GM12878 (cell line): Measurements from ENCODE around the gene CCSER2. TPM values are rescaled to one million over a fixed set of nuclear protein-coding genes. Genes with fewer than 3 reads are reported as not detected.

Source experiments
- ATAC-seq: fragments of 200-7000 bp; cut with Tn5 transposase; 3 replicates; pipeline ENCODE4 v1.9.1; 2020; ENCODE audit warnings: mild to moderate bottlenecking, moderate library complexity
- BruUV-seq: library from RNA; stranded (reverse); fragments of 400-500 nt; replicated peaks from 2 replicates; lab custom pipeline; 2021; lab: Mats Ljungman, UMichigan
- CTCF ChIA-PET: fragments of 300-600 bp; sonication (Branson Sonifier 250); formaldehyde crosslinking; extraction: SDS; loops from one replicate; lab custom pipeline; 2021; ENCODE audit warnings: inconsistent platforms; lab: Yijun Ruan, JAX
- POLR2A ChIA-PET: fragments of 350-600 bp; formaldehyde crosslinking; extraction: SDS; loops from one replicate; lab custom pipeline; 2021; ENCODE audit warnings: inconsistent platforms; lab: Charles Lee
- RAD21 ChIA-PET: fragments of 300-600 bp; sonication (Branson Sonifier 250); formaldehyde crosslinking; loops from one replicate; lab custom pipeline; 2023; ENCODE audit warnings: antibody characterized with exemption; ENCODE audit not compliant: unreplicated experiment; lab: Charles Lee
- SMC1A ChIA-PET: fragments of 300-600 bp; sonication (Branson Sonifier 250); formaldehyde crosslinking; loops from one replicate; lab custom pipeline; 2023; ENCODE audit not compliant: unreplicated experiment, uncharacterized antibody; lab: Charles Lee
- DNase-seq: peaks from one replicate; pipeline ENCODE4 v3.0.0-alpha.2; 2011; ENCODE audit warnings: low read depth, low spot score
- FAIRE-seq: peaks from 3 replicates; lab custom pipeline; 2011; peaks lifted over from hg19 to GRCh38; lab: Jason Lieb, UNC
- H2AFZ ChIP-seq: 2 replicates; pipeline ENCODE4 v1.6.0; 2011; ENCODE audit warnings: low read depth, low read length, control low read depth; ENCODE audit not compliant: control insufficient read depth
- H3K27ac ChIP-seq: 2 replicates; pipeline ENCODE4 v1.5.1; 2011; ENCODE audit warnings: control low read depth; ENCODE audit not compliant: control insufficient read depth, insufficient read depth
- H3K27me3 ChIP-seq, 2 experiments: replicated peaks in 1 of 2; 2 replicates each; pipeline versions ENCODE4 v1.6.0 to v1.6.1; 2011; ENCODE audit warnings: low read length in 1 of 2; ENCODE audit not compliant: control insufficient read depth in 2 of 2, insufficient read depth in 2 of 2
- H3K36me3 ChIP-seq, 2 experiments: 2 replicates each; pipeline ENCODE4 v1.5.1; 2011; ENCODE audit warnings: low read length in 1 of 2; ENCODE audit not compliant: control insufficient read depth in 2 of 2, insufficient read depth in 2 of 2
- H3K4me1 ChIP-seq: 2 replicates; pipeline ENCODE4 v1.6.1; 2011; ENCODE audit warnings: mild to moderate bottlenecking, low read length, moderate library complexity, mixed read lengths; ENCODE audit not compliant: control insufficient read depth, insufficient read depth
- H3K4me2 ChIP-seq: 2 replicates; pipeline ENCODE4 v1.6.0; 2011; ENCODE audit warnings: control low read depth; ENCODE audit not compliant: control insufficient read depth, insufficient read depth
- H3K4me3 ChIP-seq: fragments of 200-600 bp; sonication (generic); 2 replicates; pipeline ENCODE4 v1.5.1; 2016
- H3K79me2 ChIP-seq: 2 replicates; pipeline ENCODE4 v1.6.0; 2011; ENCODE audit warnings: low read length; ENCODE audit not compliant: control insufficient read depth, insufficient read depth
- H3K9ac ChIP-seq: 2 replicates; pipeline ENCODE4 v1.8.0; 2011; ENCODE audit warnings: low read length, control low read depth, mixed read lengths; ENCODE audit not compliant: control insufficient read depth, insufficient read depth
- H3K9me3 ChIP-seq: replicated peaks from 3 replicates; pipeline ENCODE4 v1.5.1; 2011; ENCODE audit warnings: mild to moderate bottlenecking, low read length; ENCODE audit not compliant: control insufficient read depth, insufficient read depth
- H4K20me1 ChIP-seq: 2 replicates; pipeline ENCODE4 v1.6.0; 2011; ENCODE audit not compliant: control insufficient read depth, insufficient read depth
- BCL11A ChIP-seq: IDR thresholded peaks from 2 replicates; pipeline ENCODE4 v1.6.1; 2011; ENCODE audit warnings: low read depth, low read length
- CHD2 ChIP-seq: IDR thresholded peaks from 2 replicates; pipeline ENCODE4 v1.6.1; 2011; ENCODE audit warnings: low read depth, low read length, improper control_type of control experiment, borderline replicate concordance
- EED ChIP-seq: sonication (generic); IDR thresholded peaks from 2 replicates; pipeline ENCODE4 v1.6.1; 2016; ENCODE audit warnings: antibody characterized with exemption, low read depth
- HDAC6 ChIP-seq: fragments of 200-600 bp; sonication (generic); IDR thresholded peaks from one replicate; pipeline ENCODE4 v1.8.0; 2017; ENCODE audit warnings: antibody characterized with exemption; ENCODE audit not compliant: unreplicated experiment
- PRDM15 ChIP-seq: fragments of 450-650 bp; formaldehyde crosslinking; IDR thresholded peaks from 2 replicates; pipeline ENCODE4 v1.4.0; 2020; ENCODE audit warnings: mild to moderate bottlenecking, moderate library complexity
- SUPT20H ChIP-seq: IDR thresholded peaks from 2 replicates; pipeline ENCODE4 v1.6.1; 2011; ENCODE audit warnings: low read depth, mild to moderate bottlenecking, low read length, moderate library complexity, borderline replicate concordance; ENCODE audit not compliant: control insufficient read depth
- TCF12 ChIP-seq: IDR thresholded peaks from 2 replicates; pipeline ENCODE4 v1.6.1; 2011; ENCODE audit warnings: low read depth, mild to moderate bottlenecking, low read length
- TCF7 ChIP-seq: IDR thresholded peaks from 2 replicates; pipeline ENCODE4 v1.6.1; 2014; ENCODE audit warnings: antibody characterized with exemption, borderline replicate concordance
- YBX1 ChIP-seq: fragments of 450-650 bp; IDR thresholded peaks from 2 replicates; pipeline ENCODE4 v1.6.1; 2016; ENCODE audit warnings: antibody characterized with exemption
- ZSCAN29 ChIP-seq: fragments of 450-650 bp; IDR thresholded peaks from 2 replicates; pipeline ENCODE4 v1.6.1; 2017; ENCODE audit warnings: mild to moderate bottlenecking, moderate library complexity
- WGBS: methylation state at CpG from one replicate; pipeline ENCODE4 v1.1.6; 2016; ENCODE audit warnings: low lambda C conversion rate; ENCODE audit not compliant: insufficient replicate concordance, insufficient coverage; ENCODE audit errors: missing lambda C conversion rate; 5-methylcytosine and 5-hydroxymethylcytosine counted together
- in situ Hi-C: fragments of 300-500 bp; cut with MboI; formaldehyde crosslinking; loops from 9 replicates; pipeline ENCODE4 v1.14.3; 2018; ENCODE audit warnings: mixed read lengths
- intact Hi-C: fragments of 100-400 bp; cut with micrococcal nuclease; formaldehyde crosslinking; loops from one replicate; pipeline ENCODE4 v1.14.2; 2022; ENCODE audit not compliant: unreplicated experiment
- polyA plus RNA-seq, 11 experiments: library from polyadenylated mRNA; depleted of rRNA in 4 of 11; unstranded in 6 of 11; stranded (reverse) in 5 of 11; fragments of >200 nt; fragmentation: Nextera tagmentation in 4 of 11; fragmentation: Illumina TruSeq in 1 of 11; extraction: Ambion mirVana in 4 of 11; extraction: Trizol in 1 of 11; gene quantifications; 1 replicate in 1 of 11; 2 replicates in 10 of 11; pipeline versions ENCODE4 v1.2.1 to v1.2.3, GENCODE V29; 2011 to 2016; ENCODE audit warnings: inconsistent platforms in 2 of 11, missing spikeins in 2 of 11, low read depth in 1 of 11
- total RNA-seq, 4 experiments: library from RNA; depleted of rRNA in 3 of 4; stranded (reverse); fragments of >200 nt in 3 of 4; fragmentation: Illumina TruSeq in 1 of 4; extraction: Trizol in 1 of 4; gene quantifications; 2 replicates each; pipeline versions ENCODE4 v1.2.1 to v1.2.3, GENCODE V29; 2013 to 2021
- TF ChIP-seq, protein P1 (sequence below): IDR thresholded peaks from 2 replicates; pipeline ENCODE4 v1.6.1; 2012; ENCODE audit warnings: low read length, inconsistent platforms
- TF ChIP-seq, protein P2 (sequence below): IDR thresholded peaks from 2 replicates; pipeline ENCODE4 v1.6.1; 2012; ENCODE audit warnings: low read depth, low read length, improper control_type of control experiment

Gene CCSER2
- total and polyA plus RNA-seq, 10 of the 15 experiments (the other 5 are each of a cell fraction or from before 2014, with no cell fraction given) = 4.7 to 18.8 (median 13.2) TPM

- TF ChIP-seq PRDM15 (CRISPR knock-in tag) (no peak), EED (no peak), ZSCAN29 (no peak), BCL11A (no peak), YBX1 (no peak)
- TF ChIP-seq, protein P1, sequence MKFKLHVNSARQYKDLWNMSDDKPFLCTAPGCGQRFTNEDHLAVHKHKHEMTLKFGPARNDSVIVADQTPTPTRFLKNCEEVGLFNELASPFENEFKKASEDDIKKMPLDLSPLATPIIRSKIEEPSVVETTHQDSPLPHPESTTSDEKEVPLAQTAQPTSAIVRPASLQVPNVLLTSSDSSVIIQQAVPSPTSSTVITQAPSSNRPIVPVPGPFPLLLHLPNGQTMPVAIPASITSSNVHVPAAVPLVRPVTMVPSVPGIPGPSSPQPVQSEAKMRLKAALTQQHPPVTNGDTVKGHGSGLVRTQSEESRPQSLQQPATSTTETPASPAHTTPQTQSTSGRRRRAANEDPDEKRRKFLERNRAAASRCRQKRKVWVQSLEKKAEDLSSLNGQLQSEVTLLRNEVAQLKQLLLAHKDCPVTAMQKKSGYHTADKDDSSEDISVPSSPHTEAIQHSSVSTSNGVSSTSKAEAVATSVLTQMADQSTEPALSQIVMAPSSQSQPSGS = no peak
Observed at GRCh38 chr10:84521013-84521412, 192.6 kb downstream of the CCSER2 start (continued).

GRCh38 chr10:84521468-84521867, 193.1 kb downstream of the CCSER2 start:
- DNase-seq (no peak), ATAC-seq (no peak), FAIRE-seq (no peak)
- WGBS = 80% methylated on average over 2 of the region's 2 CpGs
- H3K4me2 ChIP-seq = no peak overlapping the region
- in situ Hi-C loops (no loop called here), intact Hi-C loops (no loop called here)
- CTCF ChIA-PET = interaction anchor here (0.7 to 1.4 kb wide), 3 partner anchors 10 to 107 kb away, joined by 3 to 4 read pairs (median 3); no protein-coding TSS in a partner anchor
- no peak overlapping the region for H3K27ac ChIP-seq
- no peaks in the 10 kb centered on the region for H3K79me2 ChIP-seq
- no peaks in the 10 kb centered on the region; the same call in 2 of the 3 replicates for H3K9me3 ChIP-seq
- RAD21 ChIA-PET = no interaction called here
- POLR2A ChIA-PET = no interaction called here
- no peaks in the 10 kb centered on the region for H3K4me1 ChIP-seq
- H3K36me3 ChIP-seq = no peaks in the 10 kb centered on the region
- no peak overlapping the region for H2AFZ ChIP-seq
- SMC1A ChIA-PET = no interaction called here
- BruUV-seq = no TSS peak
- no peaks in the 10 kb centered on the region for H3K27me3 ChIP-seq
- no peaks in the 10 kb centered on the region for H4K20me1 ChIP-seq
- no peak overlapping the region for H3K4me3 ChIP-seq
- no peak overlapping the region for H3K9ac ChIP-seq
- no peak for TF ChIP-seq TCF7
- no peak for TF ChIP-seq HDAC6
- TF ChIP-seq, protein P2, sequence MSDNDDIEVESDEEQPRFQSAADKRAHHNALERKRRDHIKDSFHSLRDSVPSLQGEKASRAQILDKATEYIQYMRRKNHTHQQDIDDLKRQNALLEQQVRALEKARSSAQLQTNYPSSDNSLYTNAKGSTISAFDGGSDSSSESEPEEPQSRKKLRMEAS = no peak
- TF ChIP-seq SUPT20H = no peak
- no peak for TF ChIP-seq CHD2
- TF ChIP-seq TCF12 = no peak
- TF ChIP-seq, all 136 proteins: peak for 0
